Trophoblast cell (in vitro differentiated cells and primary cell): ENCODE data around the gene KRT75. TPM values are rescaled to one million over a fixed set of nuclear protein-coding genes. Genes with fewer than 3 reads are reported as not detected.

ENCODE experiments used
- DNase-seq, 2 donors: peaks; one replicate each; pipeline ENCODE4 v3.0.0-alpha.2; 2016
- H2AFZ ChIP-seq: 2 replicates; pipeline ENCODE4 v1.6.1; 2013; ENCODE audit warnings: low read length, moderate library complexity, mild to moderate bottlenecking; ENCODE audit not compliant: insufficient read depth, poor library complexity
- H2AK5ac ChIP-seq: 2 replicates; pipeline ENCODE4 v1.6.1; 2013; ENCODE audit warnings: mild to moderate bottlenecking, low read length
- H2BK120ac ChIP-seq: 2 replicates; pipeline ENCODE4 v1.6.1; 2013; ENCODE audit warnings: low read length, mild to moderate bottlenecking, moderate library complexity; ENCODE audit not compliant: insufficient read depth, poor library complexity
- H2BK12ac ChIP-seq: 2 replicates; pipeline ENCODE4 v1.6.1; 2013; ENCODE audit warnings: mild to moderate bottlenecking, low read length, moderate library complexity
- H2BK5ac ChIP-seq: 2 replicates; pipeline ENCODE4 v1.6.1; 2013; ENCODE audit warnings: low read length, low read depth, moderate library complexity, mild to moderate bottlenecking; ENCODE audit not compliant: poor library complexity
- H3K14ac ChIP-seq: 2 replicates; pipeline ENCODE4 v1.6.1; 2013; ENCODE audit warnings: mild to moderate bottlenecking, low read length
- H3K18ac ChIP-seq: 2 replicates; pipeline ENCODE4 v1.6.1; 2013; ENCODE audit warnings: mild to moderate bottlenecking, low read length
- H3K23ac ChIP-seq: 2 replicates; pipeline ENCODE4 v1.6.1; 2013; ENCODE audit warnings: low read length
- H3K27ac ChIP-seq: 2 replicates; pipeline ENCODE4 v1.5.1; 2013; ENCODE audit warnings: low read depth, mild to moderate bottlenecking, inconsistent platforms, low read length, moderate library complexity
- H3K27me3 ChIP-seq: 2 replicates; pipeline ENCODE4 v1.6.1; 2013; ENCODE audit warnings: inconsistent platforms, mild to moderate bottlenecking, low read length, moderate library complexity; ENCODE audit not compliant: insufficient read depth
- H3K36me3 ChIP-seq, 2 experiments: 1 replicate in 1 of 2; 2 replicates in 1 of 2; pipeline ENCODE4 v1.6.1; 2013; ENCODE audit warnings: low read length in 2 of 2, mild to moderate bottlenecking in 2 of 2, moderate library complexity in 1 of 2; ENCODE audit not compliant: insufficient read depth in 2 of 2, control insufficient read depth in 1 of 2
- H3K4ac ChIP-seq: 2 replicates; pipeline ENCODE4 v1.6.1; 2013; ENCODE audit warnings: low read depth, mild to moderate bottlenecking, low read length, moderate library complexity
- H3K4me1 ChIP-seq, 2 experiments: 1 replicate in 1 of 2; 2 replicates in 1 of 2; pipeline ENCODE4 v1.6.1; 2013; ENCODE audit warnings: low read length in 2 of 2, mild to moderate bottlenecking in 2 of 2, moderate library complexity in 1 of 2; ENCODE audit not compliant: insufficient read depth in 2 of 2, control insufficient read depth in 1 of 2
- H3K4me2 ChIP-seq: 2 replicates; pipeline ENCODE4 v1.6.1; 2013; ENCODE audit warnings: inconsistent platforms, mild to moderate bottlenecking, low read length, moderate library complexity
- H3K4me3 ChIP-seq: 2 replicates; pipeline ENCODE4 v1.5.1; 2013; ENCODE audit warnings: mild to moderate bottlenecking, low read depth, low read length, inconsistent platforms
- H3K79me1 ChIP-seq: one replicate; pipeline ENCODE4 v1.6.1; 2013; ENCODE audit warnings: low read length
- H3K79me2 ChIP-seq: 2 replicates; pipeline ENCODE4 v1.6.1; 2013; ENCODE audit warnings: low read length, mild to moderate bottlenecking; ENCODE audit not compliant: control insufficient read depth, insufficient read depth, poor library complexity
- H3K9ac ChIP-seq: 2 replicates; pipeline ENCODE4 v1.6.1; 2013; ENCODE audit warnings: mild to moderate bottlenecking, low read length
- H3K9me3 ChIP-seq: 2 replicates; pipeline ENCODE4 v1.6.1; 2013; ENCODE audit warnings: low read depth, mild to moderate bottlenecking, control low read depth, inconsistent platforms, low read length; ENCODE audit not compliant: insufficient read depth
- H4K12ac ChIP-seq: 2 replicates; pipeline ENCODE4 v1.6.1; 2013; ENCODE audit warnings: low read depth, mild to moderate bottlenecking, low read length, moderate library complexity
- H4K8ac ChIP-seq: 2 replicates; pipeline ENCODE4 v1.6.1; 2013; ENCODE audit warnings: low read depth, mild to moderate bottlenecking, low read length, moderate library complexity
- H4K91ac ChIP-seq: one replicate; pipeline ENCODE4 v1.6.1; 2013; ENCODE audit warnings: low read depth, mild to moderate bottlenecking, low read length, moderate library complexity
- WGBS: extraction: QIAGEN DNeasy Blood & Tissue Kit; methylation state at CpG from one replicate; pipeline ENCODE4 v1.1.7; 2013; ENCODE audit warnings: missing lambda C conversion rate; ENCODE audit not compliant: insufficient read length, insufficient coverage; ENCODE audit errors: extremely low coverage; 5-methylcytosine and 5-hydroxymethylcytosine counted together
- polyA plus RNA-seq: library from polyadenylated mRNA; stranded (reverse); fragments of 200-250 nt; gene quantifications from 2 replicates; pipeline ENCODE4 v1.2.3, GENCODE V29; 2013

The KRT75 gene
- polyA plus RNA-seq, result 0.04 TPM in 2 replicates

GRCh38 chr12:52434081-52434733 lies at the start of gene KRT75:
KRT75 (minus strand) TSS chr12:52434371; CDS start chr12:52434304, 67 bp downstream.
- H3K9me3 ChIP-seq, result no peaks in the 10 kb centered on the region
- no peak within 1 kb of the TSS for H2BK120ac ChIP-seq
- H3K4ac ChIP-seq, result no peak within 1 kb of the TSS
- no peak within 1 kb of the TSS for H2AFZ ChIP-seq
- peaks cover 2% of the 10 kb centered on the region for H3K79me2 ChIP-seq
- H3K18ac ChIP-seq, result no peak within 1 kb of the TSS
- WGBS, result no CpG with 5 or more reads among the region's 20 CpGs
- no peak within 1 kb of the TSS for H2AK5ac ChIP-seq
- no peak within 1 kb of the TSS for H3K9ac ChIP-seq
- H4K8ac ChIP-seq, result no peak within 1 kb of the TSS
- peaks cover 27% of the 10 kb centered on the region for H3K79me1 ChIP-seq
- H3K36me3 ChIP-seq, result no peaks in the 10 kb centered on the region
- no peak within 1 kb of the TSS for H3K4me2 ChIP-seq
- H3K4me1 ChIP-seq, result peaks cover 23 to 28% of the 10 kb centered on the region in 2 experiments
- no peak within 1 kb of the TSS for H3K23ac ChIP-seq
- no peak within 1 kb of the TSS for H3K4me3 ChIP-seq
- no peak for DNase-seq
- no peak within 1 kb of the TSS for H3K14ac ChIP-seq
- H4K12ac ChIP-seq, result no peak within 1 kb of the TSS
- H2BK5ac ChIP-seq, result no peak within 1 kb of the TSS
- no peak within 1 kb of the TSS for H3K27ac ChIP-seq
- H2BK12ac ChIP-seq, result peak within 1 kb of the TSS; percentile 4
- H4K91ac ChIP-seq, result peak within 1 kb of the TSS; percentile 37
- H3K27me3 ChIP-seq, result no peaks in the 10 kb centered on the region

GRCh38 chr12:52480073-52480472 lies 45.9 kb upstream of the KRT75 start:
- H3K27me3 ChIP-seq, result no peaks in the 10 kb centered on the region
- H3K9ac ChIP-seq, result no peak overlapping the region
- no peaks in the 10 kb centered on the region for H3K36me3 ChIP-seq
- no peak overlapping the region for H4K91ac ChIP-seq
- H2AFZ ChIP-seq, result no peak overlapping the region
- H2BK5ac ChIP-seq, result no peak overlapping the region
- no peaks in the 10 kb centered on the region for H3K79me2 ChIP-seq
- no peak overlapping the region for H4K12ac ChIP-seq
- no peaks in the 10 kb centered on the region for H3K4me1 ChIP-seq
- H4K8ac ChIP-seq, result no peak overlapping the region
- no peak overlapping the region for H3K27ac ChIP-seq
- no peak overlapping the region for H3K14ac ChIP-seq
- no peak overlapping the region for H2BK12ac ChIP-seq
- H3K4me2 ChIP-seq, result no peak overlapping the region
- no peaks in the 10 kb centered on the region for H3K79me1 ChIP-seq
- no peak overlapping the region for H3K18ac ChIP-seq
- no peak overlapping the region for H2AK5ac ChIP-seq
- no peak overlapping the region for H2BK120ac ChIP-seq
- no peak overlapping the region for H3K4ac ChIP-seq
- H3K23ac ChIP-seq, result no peak overlapping the region
- no CpG with 5 or more reads among the region's 3 CpGs for WGBS
- no peak for DNase-seq
- H3K4me3 ChIP-seq, result no peak overlapping the region
- H3K9me3 ChIP-seq, result no peaks in the 10 kb centered on the region

- no peak overlapping the region for H3K14ac ChIP-seq
- no CpG with 5 or more reads among the region's 2 CpGs for WGBS
- no peaks in the 10 kb centered on the region for H3K9me3 ChIP-seq
- no peak overlapping the region for H2AK5ac ChIP-seq
- H3K4ac ChIP-seq, result no peak overlapping the region
- no peaks in the 10 kb centered on the region for H3K36me3 ChIP-seq
- no peak overlapping the region for H3K4me2 ChIP-seq
- no peak overlapping the region for H4K12ac ChIP-seq
- H3K9ac ChIP-seq, result no peak overlapping the region
- no peaks in the 10 kb centered on the region for H3K79me1 ChIP-seq
- no peak overlapping the region for H3K23ac ChIP-seq
- H3K4me3 ChIP-seq, result no peak overlapping the region
- no peak overlapping the region for H3K18ac ChIP-seq
- no peak overlapping the region for H4K91ac ChIP-seq
- H2BK5ac ChIP-seq, result no peak overlapping the region
- H2AFZ ChIP-seq, result no peak overlapping the region
- H2BK12ac ChIP-seq, result no peak overlapping the region
- H3K27me3 ChIP-seq, result no peaks in the 10 kb centered on the region
- no peak overlapping the region for H2BK120ac ChIP-seq
- H4K8ac ChIP-seq, result no peak overlapping the region
- DNase-seq, result no peak
- no peaks in the 10 kb centered on the region for H3K79me2 ChIP-seq
- no peaks in the 10 kb centered on the region for H3K4me1 ChIP-seq
- H3K27ac ChIP-seq, result no peak overlapping the region
Observed at GRCh38 chr12:52477651-52478050, 43.5 kb upstream of the KRT75 start.

- H3K79me1 ChIP-seq, result no peaks in the 10 kb centered on the region
- H3K4me1 ChIP-seq, result no peaks in the 10 kb centered on the region
- no peaks in the 10 kb centered on the region for H3K9me3 ChIP-seq
- no peak overlapping the region for H2BK5ac ChIP-seq
- no peaks in the 10 kb centered on the region for H3K27me3 ChIP-seq
- WGBS, result no CpG with 5 or more reads among the region's 2 CpGs
- no peak overlapping the region for H4K12ac ChIP-seq
- H3K27ac ChIP-seq, result no peak overlapping the region
- H2BK12ac ChIP-seq, result no peak overlapping the region
- no peak for DNase-seq
- H3K23ac ChIP-seq, result no peak overlapping the region
- H3K4ac ChIP-seq, result no peak overlapping the region
- H3K9ac ChIP-seq, result no peak overlapping the region
- H4K91ac ChIP-seq, result no peak overlapping the region
- no peaks in the 10 kb centered on the region for H3K36me3 ChIP-seq
- H3K4me3 ChIP-seq, result no peak overlapping the region
- H4K8ac ChIP-seq, result no peak overlapping the region
- H3K4me2 ChIP-seq, result no peak overlapping the region
- H3K18ac ChIP-seq, result no peak overlapping the region
- no peak overlapping the region for H2BK120ac ChIP-seq
- H3K79me2 ChIP-seq, result no peaks in the 10 kb centered on the region
- no peak overlapping the region for H3K14ac ChIP-seq
- H2AK5ac ChIP-seq, result no peak overlapping the region
- H2AFZ ChIP-seq, result no peak overlapping the region
Observed at GRCh38 chr12:52474212-52474611, 40.0 kb upstream of the KRT75 start.
